ENCODE measurements around the gene STARD13. TPM values are rescaled to one million over a fixed set of nuclear protein-coding genes. Genes with fewer than 3 reads are reported as not detected.

The STARD13 gene
- total RNA-seq, 1 donor from 2014 or later = 53.2 TPM

DNA sequence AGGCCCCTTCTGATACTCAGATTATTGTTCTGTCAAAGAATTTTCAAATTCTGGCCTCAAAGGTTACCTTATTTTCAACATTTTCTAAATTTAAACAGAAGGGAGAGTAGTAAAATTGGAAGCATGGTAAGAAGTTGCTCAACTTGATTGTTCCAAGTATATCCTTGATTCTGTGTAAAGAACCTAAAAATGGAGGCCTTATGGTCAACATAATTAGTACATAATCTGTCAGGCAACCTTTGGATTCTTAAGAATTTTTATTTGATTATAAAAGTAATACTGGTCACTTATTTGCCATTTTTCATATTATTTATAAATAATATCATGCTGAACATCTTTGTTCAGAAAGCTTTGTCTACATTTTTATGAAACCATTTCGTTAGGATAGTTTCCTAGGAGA lies 83.9 kb downstream of the STARD13 start:
- no peak for DNase-seq (ENCODE audit: low read depth)

DNA sequence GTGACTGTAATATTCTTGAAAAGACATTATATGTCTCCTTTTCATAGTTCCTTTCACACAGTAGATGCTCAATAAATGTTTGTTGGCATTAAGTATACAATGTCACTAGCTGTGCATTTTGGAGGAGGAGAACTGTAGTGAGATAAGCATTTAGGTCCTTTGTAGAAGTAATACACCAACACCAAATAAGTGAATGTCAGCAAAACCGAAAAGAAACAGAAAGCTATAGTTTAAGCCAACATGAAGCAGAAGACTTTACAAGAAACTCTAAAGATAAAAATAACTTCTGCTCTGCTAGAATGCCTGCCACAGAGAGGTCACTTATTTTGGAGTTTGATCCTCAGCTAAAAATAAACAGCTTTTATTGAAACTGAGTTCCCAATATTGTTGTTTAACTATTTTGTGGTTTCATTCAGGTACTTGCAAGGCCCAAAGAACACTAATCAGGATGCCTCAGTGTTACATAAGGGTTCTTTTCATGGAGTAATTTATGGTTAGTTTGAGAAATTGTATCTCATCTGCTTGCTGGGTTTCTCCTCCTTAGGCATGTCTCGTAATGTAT lies 86.2 kb downstream of the STARD13 start:
- DNase-seq (ENCODE audit: low read depth) = no peak

DNA sequence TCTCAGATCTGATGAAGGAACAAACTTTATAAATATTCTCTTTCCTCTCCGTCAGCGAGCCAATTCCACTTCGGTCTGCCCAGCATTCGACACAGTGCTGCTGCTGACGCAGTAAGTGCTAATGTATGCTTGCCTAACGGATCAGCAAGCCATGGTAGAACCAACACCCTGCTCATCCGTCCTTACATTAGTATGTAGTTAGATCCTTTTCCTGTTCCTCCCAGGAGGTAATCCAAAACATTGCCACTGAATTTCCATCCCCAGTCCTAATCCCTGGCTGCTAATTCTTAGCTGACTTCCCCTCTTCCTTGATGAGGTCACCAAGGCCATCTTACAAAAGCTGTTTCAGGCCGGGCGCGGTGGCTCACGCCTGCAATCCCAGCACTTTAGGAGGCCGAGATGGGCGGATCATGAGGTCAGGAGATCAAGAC lies 88.0 kb downstream of the STARD13 start:
- DNase-seq (ENCODE audit: low read depth) = no peak

DNA sequence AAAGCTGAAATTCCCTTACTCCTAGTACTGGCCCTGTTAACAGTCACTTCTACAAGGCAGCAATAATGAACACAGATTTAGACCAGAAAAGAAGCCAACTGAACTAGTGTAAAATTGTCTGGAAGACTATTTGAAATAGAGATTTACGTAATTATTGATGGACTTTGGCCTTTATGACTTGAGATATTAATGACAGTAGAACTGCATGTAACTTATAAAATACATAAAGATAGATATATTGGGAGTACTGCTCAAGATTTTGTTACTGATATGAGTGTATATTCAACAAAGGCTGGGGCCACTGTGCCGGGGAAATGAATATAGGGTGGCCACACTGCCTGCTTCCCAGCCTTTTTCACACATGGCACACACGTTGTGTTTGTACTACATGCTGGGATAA lies 88.8 kb downstream of the STARD13 start:
- DNase-seq (ENCODE audit: low read depth) = no peak

DNA sequence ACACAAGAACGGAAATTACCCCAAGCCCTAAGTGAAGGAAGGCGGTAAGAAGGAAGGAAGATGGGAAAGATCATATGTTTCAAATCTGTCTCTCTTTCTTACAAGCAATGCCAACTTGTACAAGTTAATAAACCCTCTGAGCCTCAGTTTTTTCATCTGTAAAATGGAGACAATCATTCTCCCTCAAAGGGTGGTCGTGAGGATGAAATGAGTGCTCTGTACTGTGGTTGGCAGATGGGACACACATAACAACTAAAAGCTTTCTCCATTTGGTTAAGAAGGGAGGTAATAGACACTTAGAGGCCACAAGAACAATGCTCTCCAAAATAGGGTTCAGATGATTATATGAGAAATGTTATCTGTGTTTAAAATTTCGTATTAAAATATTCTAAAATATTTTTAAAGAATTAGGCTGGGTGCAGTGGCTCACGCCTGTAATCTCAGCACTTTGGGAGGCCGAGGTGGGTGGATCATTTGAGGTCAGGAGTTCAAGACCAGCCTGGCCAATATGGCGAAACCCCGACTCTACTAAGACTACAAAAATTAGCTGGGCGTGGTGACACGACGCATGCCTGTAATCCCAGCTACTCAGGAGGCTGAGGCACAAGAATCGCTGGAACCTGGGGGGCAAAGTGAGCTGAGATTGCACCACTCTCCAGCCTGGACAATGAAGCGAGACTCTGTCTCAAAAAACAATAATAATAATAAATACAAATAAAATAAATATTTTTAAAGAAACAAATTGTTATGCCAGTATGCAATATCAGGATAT lies 89.7 kb downstream of the STARD13 start:
- no peak for DNase-seq (ENCODE audit: low read depth)

DNA sequence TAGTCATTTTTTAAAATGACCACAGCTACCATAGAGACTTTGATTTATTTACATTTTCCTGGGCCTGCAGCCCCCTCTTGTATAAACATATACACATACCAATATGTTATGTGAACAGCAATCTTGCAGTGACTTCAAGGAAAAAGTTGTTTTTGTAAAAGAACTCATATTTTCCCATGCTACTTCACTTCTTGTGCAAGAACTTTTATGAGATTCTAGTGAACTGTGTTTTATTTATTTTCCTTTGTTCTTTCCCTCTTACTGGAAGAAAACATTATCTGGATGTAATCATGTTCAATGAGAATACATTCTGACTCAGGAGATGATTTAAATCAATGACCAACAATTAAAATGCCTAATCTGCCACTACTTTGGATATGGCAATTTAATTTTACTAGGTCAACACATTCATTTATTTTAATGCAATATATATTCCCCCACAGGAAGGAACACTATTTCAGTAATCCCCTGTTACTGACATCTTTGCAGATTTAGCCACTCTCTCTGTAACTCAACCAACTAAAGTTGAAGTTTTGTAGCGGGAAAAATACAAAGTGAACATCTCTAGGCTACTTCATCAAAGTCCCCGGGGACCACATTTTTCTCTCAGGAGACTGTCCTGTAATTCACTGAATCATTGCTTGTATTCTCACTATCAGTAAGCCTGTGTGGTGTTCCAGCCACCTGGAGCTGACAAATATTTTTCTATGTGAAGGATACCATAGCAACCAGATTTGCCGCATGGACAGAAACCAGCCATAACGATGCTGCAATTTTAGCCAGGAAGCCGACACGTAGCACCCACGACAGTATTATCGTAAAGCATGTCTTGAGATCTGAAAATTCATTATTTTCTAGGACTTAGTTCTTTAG lies 90.5 kb downstream of the STARD13 start:
- peak; percentile 73 for DNase-seq (ENCODE audit: low read depth)

DNA sequence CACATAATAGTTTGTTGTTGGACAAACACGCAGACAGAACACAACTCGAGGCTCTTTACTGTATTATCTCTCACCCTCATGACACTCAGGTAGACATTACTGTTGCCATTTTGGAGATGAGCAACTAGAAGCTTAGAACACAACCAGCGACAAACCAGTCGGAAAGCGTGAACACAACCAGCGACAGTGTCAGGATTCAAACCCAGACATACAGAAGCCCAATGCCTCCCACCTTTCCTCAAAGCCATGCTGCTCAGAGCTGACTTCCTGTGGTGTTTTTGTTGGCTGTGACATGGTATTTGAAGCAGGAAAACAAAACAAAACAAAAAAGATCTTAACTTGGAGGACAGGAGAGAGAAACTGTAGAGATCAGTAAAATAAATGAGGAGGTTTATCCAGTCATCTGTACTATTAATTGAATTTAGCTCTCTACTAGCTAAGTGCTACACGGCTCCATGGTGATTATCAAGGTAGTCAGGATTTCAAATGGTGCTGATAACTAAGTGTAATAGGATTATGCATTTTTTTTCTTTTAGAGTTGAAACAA lies 92.1 kb downstream of the STARD13 start:
- DNase-seq (ENCODE audit: low read depth) = no peak

DNA sequence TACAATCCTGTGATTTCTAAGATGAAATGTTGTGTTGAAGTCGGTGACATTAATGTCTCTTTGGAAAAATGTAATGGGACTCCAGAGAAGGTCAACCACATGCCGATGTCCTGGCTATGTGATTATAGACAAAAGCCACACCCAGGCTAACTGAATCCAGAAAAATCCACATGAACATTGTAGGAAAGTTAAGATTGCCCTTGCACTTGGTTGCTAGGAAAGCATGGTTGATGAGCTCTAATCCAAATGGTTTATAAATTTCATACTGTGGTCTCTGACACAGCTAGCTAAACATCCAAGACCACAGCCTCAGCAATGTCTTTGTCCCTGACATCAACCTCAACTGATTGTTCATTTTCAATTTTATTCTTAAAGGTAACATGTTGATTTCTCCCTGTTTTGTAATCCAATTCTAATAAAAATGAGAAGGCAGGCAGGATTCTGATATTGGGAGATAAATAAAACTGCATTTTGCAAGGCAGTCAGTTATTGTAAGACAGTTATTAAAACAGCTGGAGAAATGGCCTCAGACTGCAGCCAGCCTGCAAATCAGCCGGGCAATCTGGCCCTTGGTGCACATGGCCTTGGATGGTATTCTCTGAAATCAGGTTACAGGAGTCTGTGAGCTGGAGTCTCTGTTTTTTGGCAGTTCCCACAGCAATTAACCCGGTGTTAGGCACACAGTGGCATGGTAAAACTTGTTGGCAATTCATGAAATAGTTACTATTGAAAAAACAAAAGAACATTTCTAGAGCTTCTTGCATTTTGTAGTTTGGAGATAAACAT lies 93.9 kb downstream of the STARD13 start:
- peak; percentile 84 for DNase-seq (ENCODE audit: low read depth)

DNA sequence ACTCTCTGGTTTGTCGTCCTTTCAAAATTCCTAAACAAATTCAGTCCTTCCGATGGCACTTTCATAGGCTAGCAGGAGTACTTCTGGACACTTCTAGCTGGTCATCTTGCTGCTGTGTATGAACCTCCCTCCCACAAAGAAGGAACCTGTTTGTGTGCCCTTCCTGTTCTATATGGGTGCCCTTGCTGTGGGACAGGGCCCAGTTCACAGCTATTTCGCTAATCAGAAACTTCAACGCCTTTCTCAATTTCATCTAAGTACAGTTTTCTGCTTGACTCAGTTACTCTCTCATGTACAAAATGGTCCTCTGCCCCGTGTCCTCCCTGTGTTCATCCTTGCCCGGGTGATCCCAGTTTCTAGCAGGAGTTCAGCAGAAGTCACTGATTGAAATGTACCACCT lies 96.1 kb downstream of the STARD13 start:
- DNase-seq (ENCODE audit: low read depth) = no peak

DNA sequence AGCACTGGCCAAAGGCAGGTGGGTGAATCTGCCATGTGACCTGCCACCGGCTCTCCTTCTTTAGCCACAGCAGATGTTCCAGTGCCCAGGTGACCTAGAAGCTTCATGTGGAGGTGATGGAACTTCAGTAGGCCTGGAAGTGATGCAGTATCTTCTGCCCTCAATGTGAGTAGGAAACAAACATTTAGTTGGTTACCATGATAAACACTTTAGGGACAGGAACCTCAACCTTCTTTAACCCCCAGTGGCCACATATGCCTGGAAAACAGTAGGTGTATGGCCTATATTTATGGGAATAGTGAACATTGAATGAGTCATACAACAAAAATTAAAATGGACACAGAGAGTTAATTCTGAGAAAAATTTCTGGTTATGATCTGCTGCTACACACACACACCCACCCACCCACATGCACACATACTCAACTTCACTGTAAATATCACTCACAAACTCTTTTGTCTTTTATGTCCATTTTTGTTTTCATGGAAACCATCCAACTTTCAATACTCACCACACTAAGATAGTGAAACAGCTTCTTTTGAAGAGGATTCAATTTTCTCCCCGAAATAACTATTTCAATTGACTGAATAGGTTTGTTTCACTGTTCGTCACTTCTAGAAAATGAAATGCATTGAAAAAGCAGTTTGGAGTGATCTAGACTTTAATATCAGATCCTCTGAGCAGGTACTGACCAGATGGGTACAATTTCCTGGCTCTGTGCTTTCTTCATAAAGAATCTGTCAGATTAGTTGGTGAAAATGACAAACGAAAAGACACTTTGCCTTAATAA lies 97.3 kb downstream of the STARD13 start:
- peak; percentile 49 for DNase-seq (ENCODE audit: low read depth)

DNA sequence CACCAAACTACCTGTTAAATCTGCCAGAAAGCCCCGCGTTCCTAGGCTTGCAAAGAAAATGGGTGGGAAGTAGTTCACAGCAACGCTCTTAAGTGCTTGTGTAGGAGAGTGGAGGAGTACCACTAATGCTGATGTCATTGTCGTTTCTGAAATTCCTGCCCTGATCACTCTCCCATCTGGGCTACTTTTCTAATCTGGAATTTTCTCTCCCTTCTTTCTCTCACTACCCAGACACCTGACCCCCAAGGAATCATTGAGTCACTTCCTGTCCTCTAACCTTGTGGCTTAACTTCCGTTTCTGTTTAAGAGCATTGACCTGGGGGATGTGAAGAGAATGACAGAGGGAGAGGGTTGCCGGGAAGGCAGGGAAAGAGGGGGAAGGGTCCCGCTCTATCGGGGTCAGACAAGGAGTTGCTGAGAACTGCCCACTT lies 98.7 kb downstream of the STARD13 start:
- DNase-seq (ENCODE audit: low read depth) = peak; percentile 84

DNA sequence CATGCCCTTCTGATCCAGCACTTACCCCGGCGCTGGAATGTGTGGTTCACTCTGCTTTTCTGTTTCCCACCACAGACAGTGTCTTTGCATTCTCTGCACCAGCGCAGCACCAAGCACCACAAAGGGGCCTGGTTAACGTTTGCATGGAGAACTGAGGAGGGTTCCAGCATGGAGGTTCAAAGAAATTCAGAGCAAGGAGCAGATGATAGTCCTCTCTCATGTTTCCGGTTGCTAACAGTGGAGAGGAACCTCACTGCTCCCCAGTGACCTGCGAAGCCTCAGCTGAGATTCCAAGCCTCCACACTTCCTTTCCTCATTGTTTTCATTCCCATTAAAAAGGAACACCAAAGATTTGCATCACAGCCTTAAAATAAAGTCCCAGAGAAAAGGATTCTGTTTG lies 99.7 kb downstream of the STARD13 start:
- DNase-seq (ENCODE audit: low read depth) = peak; percentile 45

DNA sequence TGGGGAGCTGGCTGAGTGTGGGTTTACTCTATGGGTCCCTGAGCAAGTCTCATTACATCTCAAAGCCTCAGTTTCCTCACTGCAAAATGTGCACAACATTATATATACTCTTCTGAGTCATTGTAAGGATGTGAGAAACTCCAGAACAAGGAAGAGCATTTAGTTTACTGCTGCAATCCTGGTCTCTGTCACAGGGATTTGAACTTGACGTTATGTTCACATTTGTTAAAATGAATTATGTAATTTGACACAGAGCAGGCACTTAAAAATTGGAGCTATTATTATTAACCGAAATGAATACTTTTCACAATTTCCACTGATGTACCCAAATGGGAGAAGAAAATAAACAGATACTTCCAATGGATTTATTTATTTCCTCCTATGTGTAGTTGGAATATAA lies 101.0 kb downstream of the STARD13 start:
- DNase-seq (ENCODE audit: low read depth) = no peak

DNA sequence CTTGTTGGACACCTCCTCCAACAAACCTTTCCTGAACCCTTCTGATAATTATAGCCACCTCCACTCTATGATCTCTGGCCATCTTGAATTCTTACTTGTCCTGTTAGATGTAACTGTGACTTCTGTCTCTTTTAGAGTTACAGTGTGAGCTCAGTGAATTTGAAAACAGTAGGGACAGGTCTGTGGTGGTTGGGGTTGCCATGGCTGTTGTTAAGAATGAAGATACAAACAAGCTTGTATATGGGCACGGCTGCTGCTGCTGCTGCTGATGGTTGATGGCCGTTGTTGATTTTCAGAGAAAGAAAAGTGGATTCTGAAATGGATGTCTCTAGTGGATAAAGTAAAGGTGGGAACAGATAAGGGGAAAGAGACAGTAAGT lies 101.5 kb downstream of the STARD13 start:
- DNase-seq (ENCODE audit: low read depth) = peak; percentile 40

DNA sequence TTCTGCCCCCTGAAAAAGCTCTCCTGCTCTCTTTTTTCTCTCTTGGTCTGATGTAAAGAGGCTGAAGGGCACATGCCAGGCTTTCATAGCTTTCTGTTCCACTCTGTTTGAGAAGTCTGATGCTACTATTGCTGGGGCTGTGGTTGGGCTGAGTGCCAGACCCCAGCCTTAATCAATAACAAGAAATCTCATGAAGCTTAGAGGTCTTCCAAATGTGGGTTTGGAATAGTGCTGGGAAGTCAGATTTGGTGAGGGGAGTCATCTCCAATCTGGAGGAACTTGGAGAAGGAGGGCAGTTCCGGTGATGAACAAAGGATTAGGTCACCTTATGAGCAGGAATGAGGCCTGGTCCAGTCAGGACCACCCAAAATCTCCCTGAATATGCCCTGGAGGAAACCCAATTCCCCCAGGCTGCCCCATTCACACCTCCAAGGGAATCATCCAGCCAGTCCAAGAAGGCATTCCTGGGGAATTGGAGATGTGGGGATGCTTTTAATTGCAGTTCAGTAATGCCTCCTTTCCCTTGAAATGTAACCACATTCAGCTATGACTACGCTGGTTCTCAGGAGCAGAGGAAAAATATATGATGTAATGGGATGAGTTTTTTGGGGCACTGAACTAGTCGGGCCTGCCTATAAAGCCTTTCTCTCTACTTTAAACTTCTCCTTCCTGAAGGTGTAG lies 102.0 kb downstream of the STARD13 start:
- peak; percentile 77 for DNase-seq (ENCODE audit: low read depth)

DNA sequence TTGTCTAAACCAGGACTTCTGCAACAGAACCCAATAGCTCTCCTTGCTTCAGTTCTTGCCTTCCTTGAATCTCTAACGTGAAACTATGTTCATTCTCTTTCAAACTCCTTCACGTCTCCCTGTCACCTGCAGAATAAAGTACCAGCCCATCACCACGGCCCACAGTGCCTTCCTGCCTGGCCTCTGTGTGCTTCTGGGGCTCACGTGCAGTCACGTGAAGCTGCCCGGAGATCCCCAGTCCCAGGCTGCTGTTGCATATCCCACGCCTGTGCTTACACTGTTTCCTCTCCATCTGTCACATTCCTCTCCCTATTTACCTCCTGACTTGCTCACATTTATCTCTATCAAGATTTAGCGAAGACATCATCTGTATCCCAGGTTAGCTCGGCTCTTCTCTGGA lies 102.8 kb downstream of the STARD13 start:
- peak; percentile 52 for DNase-seq (ENCODE audit: low read depth)

DNA sequence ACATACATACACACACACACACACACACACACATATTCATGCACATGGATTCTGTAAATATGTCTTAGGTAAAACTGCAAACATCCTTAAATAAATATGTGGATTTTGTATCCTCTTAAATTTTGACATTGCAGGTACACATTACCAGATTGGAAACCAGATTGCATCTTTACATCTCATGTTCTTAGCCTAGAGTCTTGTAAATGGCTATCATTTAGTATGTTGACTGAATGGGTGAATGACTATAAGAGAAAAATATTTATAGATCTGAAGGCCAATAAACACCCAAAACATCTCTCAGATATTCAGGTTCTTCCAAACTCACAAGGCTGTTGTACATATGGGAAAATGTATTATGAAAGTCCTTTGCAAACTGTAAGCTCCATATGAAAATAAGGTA lies 104.3 kb downstream of the STARD13 start:
- no peak for DNase-seq (ENCODE audit: low read depth)

DNA sequence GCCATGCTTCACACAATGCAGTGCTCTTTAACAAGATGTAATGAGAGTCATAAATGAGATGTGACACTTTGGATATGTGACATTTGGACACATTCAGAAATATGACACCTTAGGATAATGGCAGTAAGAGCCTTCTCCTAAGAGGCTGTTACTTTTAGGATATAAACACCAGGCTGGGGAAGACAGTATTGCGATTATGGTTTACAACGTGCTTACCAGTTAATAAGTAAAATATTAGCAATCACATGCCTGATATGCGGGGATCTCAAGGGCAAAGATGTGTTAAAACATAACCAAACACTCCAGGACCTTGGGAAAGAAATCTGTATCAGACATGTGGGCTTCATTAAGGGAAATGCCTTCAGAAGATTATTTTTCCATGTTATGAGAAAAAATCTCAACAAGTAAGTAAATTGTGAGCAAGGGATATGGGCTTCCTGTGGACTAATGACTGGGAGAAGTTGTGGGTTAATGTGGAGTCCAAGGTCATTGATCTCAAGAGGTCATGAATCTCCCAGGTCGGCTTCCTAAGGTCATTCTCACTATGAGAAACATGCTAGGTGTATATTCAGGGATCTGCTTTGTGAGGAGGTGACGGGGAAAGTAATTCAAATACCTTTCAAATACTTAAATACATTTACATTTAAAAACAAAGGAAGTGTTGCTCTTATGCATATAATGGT lies 105.3 kb downstream of the STARD13 start:
- DNase-seq (ENCODE audit: low read depth) = peak; percentile 74

DNA sequence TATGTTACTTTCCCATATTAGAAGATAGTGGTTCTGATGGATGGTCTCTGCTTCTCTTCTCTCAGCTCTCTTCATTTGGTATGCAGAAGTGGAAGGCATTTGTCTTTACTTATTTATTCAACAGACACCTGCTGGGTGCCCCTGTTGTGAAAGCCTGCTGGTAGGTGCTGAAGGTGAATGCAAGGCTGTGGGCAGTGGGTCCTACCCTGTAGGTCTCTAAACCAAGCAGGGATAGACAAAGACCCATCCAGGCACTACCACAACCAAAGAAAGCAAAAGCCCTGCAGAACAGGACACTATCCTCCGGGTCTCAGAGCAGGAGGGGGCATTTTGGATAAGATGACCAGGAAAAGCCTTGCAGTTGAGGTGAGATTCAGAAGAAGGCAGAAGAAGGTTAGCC lies 106.1 kb downstream of the STARD13 start:
- DNase-seq (ENCODE audit: low read depth) = no peak

Measured in renal cortical epithelial cell (primary cell).